EH (cell line): Measurements from ENCODE around the gene ATP7B.
"Not testable (repeated sequence)": the region's sequence is repeated elsewhere in the genome, so short reads cannot be mapped to it uniquely, and the experiment has no call there.

Experiments used
- DNase-seq: peaks from one replicate; pipeline ENCODE4 v3.0.0-alpha.2; 2015; ENCODE audit warnings: low read depth

ATP7B gene

GRCh38 chr13:52006523-52007245 lies 4.6 kb downstream of the ATP7B start:
- DNase-seq: no peak

DNA sequence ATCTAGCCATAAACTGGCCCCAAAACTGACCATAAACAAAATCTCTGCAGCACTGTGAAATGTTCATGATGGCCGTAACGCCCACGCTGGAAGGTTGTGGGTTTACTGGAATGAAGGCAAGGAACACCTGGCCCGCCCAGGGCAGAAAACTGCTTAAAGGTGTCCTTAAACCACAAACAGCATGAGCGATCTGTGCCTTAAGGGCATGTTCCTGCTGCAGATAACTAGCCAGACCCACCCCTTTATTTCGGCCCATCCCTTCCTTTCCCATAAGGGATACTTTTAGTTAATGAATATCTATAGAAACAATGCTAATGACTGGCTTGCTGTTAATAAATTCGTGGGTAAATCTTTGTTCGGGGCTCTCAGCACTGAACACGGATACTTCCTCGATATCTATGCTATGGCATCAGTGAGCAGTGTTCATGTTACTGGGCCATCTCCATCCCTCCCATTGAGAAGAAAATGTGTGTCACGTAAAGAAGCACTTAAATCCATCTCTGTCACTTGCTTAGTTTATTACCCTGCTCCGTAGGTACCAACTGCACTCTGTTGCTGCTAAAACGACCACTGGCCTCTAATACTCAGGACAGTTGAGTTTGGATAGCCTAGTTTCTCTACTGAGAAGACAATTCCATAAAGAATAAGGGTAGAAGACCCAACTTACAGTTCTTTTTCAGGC lies 5.3 kb downstream of the ATP7B start:
- DNase-seq: no peak

DNA sequence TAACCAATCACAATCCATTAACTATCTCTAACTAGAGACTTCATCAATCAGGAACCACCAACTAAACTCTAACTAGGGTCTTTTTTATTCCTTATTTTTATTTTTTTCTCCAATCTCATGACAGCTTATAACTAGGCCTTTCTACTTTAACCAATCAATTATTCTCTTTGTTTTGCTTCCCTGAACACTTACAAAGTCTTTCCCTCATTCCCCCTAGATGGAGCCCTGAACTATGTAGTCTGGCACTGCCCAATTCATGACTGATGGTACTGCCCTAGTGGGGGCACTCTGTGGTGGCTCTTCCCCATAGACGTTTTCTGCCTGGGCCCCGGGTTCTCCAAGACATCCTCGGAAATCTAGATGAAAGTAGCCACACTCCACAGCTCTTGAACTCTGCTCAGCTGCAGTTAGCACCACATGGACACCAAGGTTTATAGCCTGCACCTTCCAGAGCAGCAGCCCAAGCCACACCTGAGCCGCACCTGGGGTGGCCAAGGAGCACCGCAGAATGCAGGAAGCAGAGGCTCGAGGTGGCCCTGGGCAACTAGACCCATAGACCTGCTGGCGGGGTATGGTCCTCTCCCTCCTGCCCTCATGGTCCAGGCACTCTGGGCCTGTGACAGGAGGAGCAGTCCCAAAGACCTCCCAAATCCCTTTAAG lies 6.6 kb downstream of the ATP7B start:
- DNase-seq: no peak

DNA sequence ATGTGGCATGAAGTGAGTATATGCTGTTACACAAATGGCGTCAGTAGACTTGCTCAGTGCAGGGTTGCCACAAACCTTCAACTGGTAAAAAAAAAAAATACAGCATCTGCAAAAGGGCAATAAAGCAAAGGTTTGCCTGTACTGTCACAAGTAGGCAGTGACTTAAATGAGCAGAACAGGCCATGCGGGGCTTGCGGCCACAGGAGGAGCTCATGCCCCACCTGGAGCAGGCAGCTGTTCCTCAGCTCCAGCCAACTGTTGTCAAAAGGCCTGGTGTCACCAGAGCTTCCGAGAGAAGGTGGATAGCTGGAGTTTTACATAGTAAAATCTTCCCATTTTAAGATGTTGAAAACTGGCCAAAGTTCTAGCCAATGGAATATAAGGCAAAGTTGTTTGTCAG lies 7.7 kb downstream of the ATP7B start:
- DNase-seq: no peak

- no peak for DNase-seq
Observed at GRCh38 chr13:52002361-52002760, 8.9 kb downstream of the ATP7B start.

DNA sequence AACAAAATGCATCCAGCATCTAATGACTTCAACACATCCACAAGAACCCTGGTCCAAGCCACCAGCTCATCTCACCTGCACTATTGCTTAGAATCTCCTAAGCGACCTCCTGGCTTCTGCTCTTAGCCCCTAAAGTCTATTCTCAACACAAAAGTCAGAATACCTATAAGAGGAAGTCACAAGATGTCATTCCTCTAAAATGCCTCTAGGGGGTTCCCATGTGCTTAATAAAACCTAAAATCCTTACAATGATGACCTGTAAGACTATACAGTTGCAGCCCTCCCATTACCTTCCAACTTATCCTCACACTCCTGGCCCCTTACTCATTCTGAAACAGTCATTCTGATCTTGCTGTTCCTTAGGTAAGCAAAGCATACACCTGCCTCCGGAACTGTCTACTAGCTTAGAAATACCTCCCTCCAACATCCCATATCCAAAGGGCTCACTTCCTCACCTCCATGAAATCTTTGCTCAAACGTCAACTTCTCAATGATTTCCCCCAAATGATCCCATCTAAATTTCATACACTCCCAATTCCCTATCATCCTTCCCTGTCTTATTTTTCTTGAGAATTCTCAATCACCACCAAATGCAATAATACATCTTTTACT lies 10.0 kb downstream of the ATP7B start:
- peak; percentile 53 for DNase-seq

- DNase-seq: no peak
Observed at GRCh38 chr13:51999921-52000320, 11.3 kb downstream of the ATP7B start.

DNA sequence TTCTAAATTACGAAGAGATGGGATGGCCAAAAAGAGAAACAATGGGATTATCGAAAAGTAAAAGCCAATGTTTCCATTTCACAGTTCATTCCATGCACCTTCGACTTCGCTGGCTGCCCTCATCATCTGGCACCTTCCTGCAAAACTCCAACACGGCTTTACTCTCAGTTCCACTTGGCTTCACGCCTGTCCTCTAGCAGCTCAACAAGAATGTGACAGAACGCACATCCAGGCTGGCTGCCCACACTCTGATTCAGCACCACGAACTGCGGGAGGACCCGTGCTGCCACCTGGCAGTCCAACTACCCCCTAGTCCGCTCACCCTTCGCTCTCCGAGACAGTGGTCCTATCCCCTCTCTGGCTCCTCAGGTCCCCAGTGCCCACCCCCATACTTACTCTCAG lies 11.7 kb downstream of the ATP7B start:
- DNase-seq: no peak

GRCh38 chr13:51998723-51999509 lies 12.3 kb downstream of the ATP7B start:
- no peak for DNase-seq

- DNase-seq: no peak
Observed at GRCh38 chr13:51997641-51998330, 13.5 kb downstream of the ATP7B start.

- no peak for DNase-seq
Observed at GRCh38 chr13:51997186-51997585, 14.1 kb downstream of the ATP7B start.

- no peak for DNase-seq
Observed at GRCh38 chr13:51996641-51997040, 14.6 kb downstream of the ATP7B start.

DNA sequence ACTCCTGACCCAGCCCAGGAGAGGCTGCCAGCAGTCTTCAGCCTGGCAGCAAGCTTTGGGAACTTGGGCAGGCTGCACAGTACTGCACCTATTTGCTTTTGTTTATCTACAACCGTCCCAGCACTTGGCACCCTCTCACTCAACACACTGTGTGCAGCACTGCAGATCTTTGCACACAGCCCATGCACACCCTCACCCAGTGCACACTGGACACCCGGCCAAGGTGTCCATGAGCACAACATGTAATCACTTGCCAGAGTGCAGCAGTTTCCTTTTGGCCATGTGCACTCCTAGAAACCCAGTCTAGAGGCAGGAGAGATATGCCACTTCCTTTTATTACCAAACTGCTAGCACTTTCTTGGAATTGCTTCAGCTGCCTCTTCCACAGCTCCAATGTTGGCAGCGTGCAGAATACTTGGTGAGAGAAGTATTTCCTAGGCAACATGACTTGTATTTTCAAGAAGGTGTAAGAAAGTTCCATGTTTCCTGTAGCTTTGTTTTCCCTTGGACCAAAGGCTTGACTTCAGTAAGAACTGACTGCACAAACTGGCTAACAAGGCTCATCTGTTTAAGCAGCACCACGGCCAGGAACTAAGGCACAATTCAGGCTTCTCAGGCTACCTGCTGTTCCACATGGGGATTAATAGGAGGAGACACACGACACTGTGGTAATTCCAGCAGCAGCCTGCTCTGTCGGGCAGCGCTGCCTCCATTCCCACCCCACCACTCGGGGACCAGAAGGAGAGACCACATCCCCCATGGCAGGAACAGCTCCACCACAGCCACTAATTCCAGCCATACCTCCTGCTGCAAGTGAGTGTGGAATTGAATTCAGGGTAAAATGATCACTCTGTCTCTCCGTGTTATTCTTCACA lies 15.3 kb downstream of the ATP7B start:
- DNase-seq: no peak

DNA sequence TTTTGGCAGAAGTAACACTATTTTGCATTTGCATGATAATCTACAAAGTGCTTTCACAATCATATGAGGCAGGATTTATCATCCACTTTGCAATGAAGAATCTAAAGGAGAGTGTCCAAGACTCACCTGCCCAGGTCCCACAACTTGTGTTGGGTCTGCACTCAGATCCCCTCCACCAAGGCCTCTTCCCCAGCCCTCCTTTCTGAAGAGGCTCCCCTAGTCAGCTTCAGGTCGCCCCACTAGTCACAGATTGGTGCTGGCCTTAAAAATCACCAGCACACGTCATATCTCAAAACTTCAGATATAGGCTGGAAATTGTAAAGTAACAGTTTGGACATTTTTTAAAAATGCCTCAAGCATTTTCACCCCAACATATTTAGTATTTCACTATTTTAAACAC lies 17.5 kb downstream of the ATP7B start:
- DNase-seq: no peak

- DNase-seq: no peak
Observed at GRCh38 chr13:51988988-51989618, 22.1 kb downstream of the ATP7B start.

DNA sequence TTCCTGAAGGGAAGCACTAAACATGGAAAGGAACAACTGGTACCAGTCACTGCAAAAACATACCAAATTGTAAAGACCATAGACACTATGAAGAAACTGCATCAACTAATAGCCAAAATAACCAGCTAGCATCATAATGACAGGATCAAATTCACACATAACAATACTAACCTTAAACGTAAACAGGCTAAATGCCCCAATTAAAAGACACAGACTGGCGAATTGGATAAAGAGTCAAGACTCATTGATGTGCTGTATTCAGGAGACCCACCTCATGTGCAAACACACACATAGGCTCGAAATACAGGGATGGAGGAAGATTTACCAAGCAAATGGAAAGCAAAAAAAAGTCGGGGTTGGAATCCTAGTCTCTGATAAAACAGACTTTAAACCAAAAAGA lies 26.3 kb downstream of the ATP7B start:
- not testable (repeated sequence) for DNase-seq

- not testable (repeated sequence) for DNase-seq
Observed at GRCh38 chr13:51983292-51983691, 28.0 kb downstream of the ATP7B start.

DNA sequence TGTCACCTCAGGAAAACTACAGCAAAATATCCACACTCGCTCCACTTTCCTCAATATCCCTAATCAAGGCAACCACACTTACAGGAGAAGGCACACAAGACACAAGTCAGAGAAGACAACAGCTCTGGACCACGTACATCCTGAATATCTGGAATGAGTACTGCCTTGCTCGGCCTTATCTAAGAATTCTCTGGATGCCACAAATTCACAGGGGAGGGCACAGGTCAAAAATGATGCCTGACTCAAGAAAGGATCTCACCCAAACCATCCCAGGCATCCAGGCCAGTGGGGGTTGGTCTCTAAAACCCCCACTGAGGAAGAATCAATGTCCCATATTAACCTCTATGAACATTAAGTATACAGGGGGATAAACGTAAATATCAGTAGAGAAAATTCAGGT lies 29.9 kb downstream of the ATP7B start:
- DNase-seq: peak; percentile 50

DNA sequence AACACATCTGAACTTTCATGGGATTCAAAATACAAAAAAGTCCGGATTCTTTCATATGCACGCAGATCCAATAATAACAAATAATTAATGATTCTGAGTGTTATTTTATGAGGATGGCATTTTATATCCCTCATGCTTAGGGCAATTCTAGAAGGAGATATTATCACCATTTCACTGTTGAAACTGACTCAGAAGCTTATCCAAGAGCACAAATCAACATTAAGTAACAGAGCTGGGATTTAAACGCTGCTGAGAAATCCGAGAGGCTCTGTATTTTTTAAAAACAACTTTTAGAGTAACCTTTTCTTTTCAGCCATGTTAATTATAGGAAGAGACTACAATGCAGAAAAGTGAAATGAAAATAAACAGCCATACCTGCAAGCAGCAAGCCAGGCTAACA lies 30.3 kb downstream of the ATP7B start:
- DNase-seq: peak; percentile 19
